HTR-8/SVneo (cell line): Measurements from ENCODE around the gene ATP7B.

ENCODE experiments used
- DNase-seq: peaks from one replicate; pipeline ENCODE4 v3.0.0; 2011; ENCODE audit warnings: low spot score, mixed read lengths; ENCODE audit not compliant: insufficient read length
- FAIRE-seq: peaks from 2 replicates; lab custom pipeline; 2011; peaks lifted over from hg19 to GRCh38; lab: Jason Lieb, UNC

Gene ATP7B

GRCh38 chr13:51981355-51981754 lies 29.9 kb downstream of the ATP7B start:
- FAIRE-seq (no peak), DNase-seq (peak; percentile 33)

GRCh38 chr13:51980908-51981307 lies 30.3 kb downstream of the ATP7B start:
- DNase-seq: no peak
- FAIRE-seq: no peak

GRCh38 chr13:51978796-51979556 lies 32.3 kb downstream of the ATP7B start:
- DNase-seq: no peak
- no peak for FAIRE-seq

GRCh38 chr13:51977625-51978024 lies 33.6 kb downstream of the ATP7B start:
- FAIRE-seq (no peak), DNase-seq (no peak)

GRCh38 chr13:51976890-51977289 lies 34.4 kb downstream of the ATP7B start:
- no peak for FAIRE-seq

GRCh38 chr13:51976423-51976822 lies 34.8 kb downstream of the ATP7B start:
- FAIRE-seq (no peak), DNase-seq (no peak)

More at GRCh38 chr13:51976890-51977289, 34.4 kb downstream of the ATP7B start:
- no peak for DNase-seq

- FAIRE-seq (no peak), DNase-seq (no peak)
These were observed 36.8 kb downstream of the ATP7B start for GRCh38 chr13:51974482-51974881.

- FAIRE-seq: no peak
- no peak for DNase-seq
These were observed 39.5 kb downstream of the ATP7B start for GRCh38 chr13:51971520-51972426.

GRCh38 chr13:51970349-51970748 lies 40.9 kb downstream of the ATP7B start:
- FAIRE-seq: no peak

GRCh38 chr13:51967482-51968446 lies 43.5 kb downstream of the ATP7B start:
- DNase-seq: no peak
- FAIRE-seq: no peak

More at GRCh38 chr13:51970349-51970748, 40.9 kb downstream of the ATP7B start:
- no peak for DNase-seq

- no peak for FAIRE-seq
- no peak for DNase-seq
These were observed 45.1 kb downstream of the ATP7B start for GRCh38 chr13:51966186-51966585.

GRCh38 chr13:51961493-51962403 lies 49.5 kb downstream of the ATP7B start:
- FAIRE-seq (no peak), DNase-seq (no peak)

GRCh38 chr13:51960766-51961165 lies 50.5 kb downstream of the ATP7B start:
- DNase-seq (no peak), FAIRE-seq (no peak)

- no peak for DNase-seq
- no peak for FAIRE-seq
These were observed 51.5 kb downstream of the ATP7B start for GRCh38 chr13:51959773-51960172.

- DNase-seq (no peak), FAIRE-seq (no peak)
These were observed 53.1 kb downstream of the ATP7B start for GRCh38 chr13:51958217-51958547.

- DNase-seq: no peak
- no peak for FAIRE-seq
These were observed 53.7 kb downstream of the ATP7B start for GRCh38 chr13:51957377-51958216.

- no peak for DNase-seq
- no peak for FAIRE-seq
These were observed 54.5 kb downstream of the ATP7B start for GRCh38 chr13:51956717-51957116.
